ENCODE results near the gene LIN7A. TPM values are rescaled to one million over a fixed set of nuclear protein-coding genes. Genes with fewer than 3 reads are reported as not detected.

Gene LIN7A
- total and polyA plus RNA-seq, 2 donors (not counting 1 experiment from before 2014, with no cell fraction given) = 22.8 to 35.3 TPM

GRCh38 chr12:80825506-80825905 lies 112.2 kb downstream of the LIN7A start:
- Histone ChIP-seq H3K4me1 (ENCODE audit: control insufficient read depth, extremely low read depth, insufficient read depth, low read length) (no peaks in the 10 kb centered on the region), H4K20me1 (ENCODE audit: control insufficient read depth, extremely low read depth, insufficient read depth, low read length) (no peaks in the 10 kb centered on the region), H3K9me3 (ENCODE audit: control insufficient read depth, insufficient read depth, low read depth, low read length) (no peaks in the 10 kb centered on the region), H3K36me3 (ENCODE audit: control insufficient read depth, insufficient read depth, low read length) (no peaks in the 10 kb centered on the region), H3K79me2 (ENCODE audit: control insufficient read depth, insufficient read depth, low read length) (no peaks in the 10 kb centered on the region), H3K4me3 (replicated peaks in 1 of 4; ENCODE audit: control extremely low read depth in 1 of 4, insufficient read depth in 1 of 4, low read depth in 3 of 4, low read length in 4 of 4) (no peak overlapping the region), H2AFZ (ENCODE audit: low read length) (no peak overlapping the region), H3K27ac (ENCODE audit: insufficient read depth, low read length) (no peak overlapping the region), H3K9ac (ENCODE audit: insufficient read depth, low read length) (no peak overlapping the region), H3K4me2 (ENCODE audit: extremely low read depth, insufficient read depth, low read length) (no peak overlapping the region), H3K27me3 (ENCODE audit: control insufficient read depth, insufficient read depth, low read length) (no peaks in the 10 kb centered on the region)
- no peak for DNase-seq (ENCODE audit: low read depth in 2 of 2)
- TF ChIP-seq CTCF (conservative IDR thresholded peaks at IDR 0.05 in 1 of 2, IDR thresholded peaks at IDR 0.05 in 1 of 2; ENCODE audit: low read depth in 1 of 2, low read length in 2 of 2) = no peak
- TF ChIP-seq EZH2 (IDR thresholded peaks at IDR 0.05; ENCODE audit: low read length, missing control alignments) = no peak

- no peak overlapping the region for H3K9ac ChIP-seq (ENCODE audit: insufficient read depth, low read length)
- H2AFZ ChIP-seq (ENCODE audit: low read length) = no peak overlapping the region
- no peak overlapping the region for H3K4me3 ChIP-seq (replicated peaks in 1 of 4; ENCODE audit: control extremely low read depth in 1 of 4, insufficient read depth in 1 of 4, low read depth in 3 of 4, low read length in 4 of 4)
- no peaks in the 10 kb centered on the region for H4K20me1 ChIP-seq (ENCODE audit: control insufficient read depth, extremely low read depth, insufficient read depth, low read length)
- DNase-seq (ENCODE audit: low read depth in 2 of 2) = no peak
- H3K27me3 ChIP-seq (ENCODE audit: control insufficient read depth, insufficient read depth, low read length) = no peaks in the 10 kb centered on the region
- TF ChIP-seq CTCF (conservative IDR thresholded peaks at IDR 0.05 in 1 of 2, IDR thresholded peaks at IDR 0.05 in 1 of 2; ENCODE audit: low read depth in 1 of 2, low read length in 2 of 2) = no peak
- no peak for TF ChIP-seq EZH2 (IDR thresholded peaks at IDR 0.05; ENCODE audit: low read length, missing control alignments)
- no peaks in the 10 kb centered on the region for H3K4me1 ChIP-seq (ENCODE audit: control insufficient read depth, extremely low read depth, insufficient read depth, low read length)
- H3K27ac ChIP-seq (ENCODE audit: insufficient read depth, low read length) = no peak overlapping the region
- no peak overlapping the region for H3K4me2 ChIP-seq (ENCODE audit: extremely low read depth, insufficient read depth, low read length)
- H3K36me3 ChIP-seq (ENCODE audit: control insufficient read depth, insufficient read depth, low read length) = no peaks in the 10 kb centered on the region
- H3K79me2 ChIP-seq (ENCODE audit: control insufficient read depth, insufficient read depth, low read length) = no peaks in the 10 kb centered on the region
- no peaks in the 10 kb centered on the region for H3K9me3 ChIP-seq (ENCODE audit: control insufficient read depth, insufficient read depth, low read depth, low read length)
Observed at GRCh38 chr12:80823393-80823792, 114.3 kb downstream of the LIN7A start.

GRCh38 chr12:80821513-80822000 lies 116.2 kb downstream of the LIN7A start:
- Histone ChIP-seq H3K4me2 (ENCODE audit: extremely low read depth, insufficient read depth, low read length) (no peak overlapping the region), H3K27me3 (ENCODE audit: control insufficient read depth, insufficient read depth, low read length) (no peaks in the 10 kb centered on the region), H3K4me3 (replicated peaks in 1 of 4; ENCODE audit: control extremely low read depth in 1 of 4, insufficient read depth in 1 of 4, low read depth in 3 of 4, low read length in 4 of 4) (no peak overlapping the region), H4K20me1 (ENCODE audit: control insufficient read depth, extremely low read depth, insufficient read depth, low read length) (no peaks in the 10 kb centered on the region), H3K79me2 (ENCODE audit: control insufficient read depth, insufficient read depth, low read length) (no peaks in the 10 kb centered on the region), H3K9ac (ENCODE audit: insufficient read depth, low read length) (no peak overlapping the region), H2AFZ (ENCODE audit: low read length) (no peak overlapping the region), H3K36me3 (ENCODE audit: control insufficient read depth, insufficient read depth, low read length) (no peaks in the 10 kb centered on the region), H3K9me3 (ENCODE audit: control insufficient read depth, insufficient read depth, low read depth, low read length) (no peaks in the 10 kb centered on the region), H3K4me1 (ENCODE audit: control insufficient read depth, extremely low read depth, insufficient read depth, low read length) (no peaks in the 10 kb centered on the region), H3K27ac (ENCODE audit: insufficient read depth, low read length) (no peak overlapping the region)
- no peak for TF ChIP-seq EZH2 (IDR thresholded peaks at IDR 0.05; ENCODE audit: low read length, missing control alignments)
- DNase-seq (ENCODE audit: low read depth in 2 of 2) = no peak
